AG04449 (cell line): ENCODE results near the gene BCL11A.

Experiments
- CTCF ChIA-PET: fragments of 350-600 bp; formaldehyde crosslinking; extraction: SDS; loops from one replicate; lab custom pipeline; 2021; ENCODE audit warnings: antibody characterized with exemption; lab: Yijun Ruan, JAX
- POLR2A ChIA-PET: fragments of 400-600, 350-600 bp; formaldehyde crosslinking; extraction: SDS; loops from one replicate; lab custom pipeline; 2020; ENCODE audit warnings: antibody characterized with exemption, inconsistent platforms; lab: Yijun Ruan, JAX
- DNase-seq: peaks from one replicate; pipeline ENCODE4 v3.0.0-alpha.2; 2010; ENCODE audit warnings: low read depth, low spot score
- H3K4me3 ChIP-seq: 2 replicates; pipeline ENCODE4 v1.5.1; 2011; ENCODE audit warnings: low read depth, mild to moderate bottlenecking, control low read depth, low read length
- CTCF ChIP-seq: IDR thresholded peaks from one replicate; pipeline ENCODE4 v1.5.1; 2011; ENCODE audit warnings: mild to moderate bottlenecking, moderate library complexity, low read length, control low read depth, inconsistent platforms; ENCODE audit not compliant: insufficient read depth; ENCODE audit errors: missing control alignments

BCL11A gene

GRCh38 chr2:60410456-60411146 lies 142.9 kb downstream of the BCL11A start:
- POLR2A ChIA-PET, result no interaction called here
- CTCF ChIA-PET, result no interaction called here
- TF ChIP-seq CTCF, result no peak
- DNase-seq, result no peak
- H3K4me3 ChIP-seq, result no peak overlapping the region

GRCh38 chr2:60409531-60409871 lies 144.0 kb downstream of the BCL11A start:
- TF ChIP-seq CTCF, result no peak
- DNase-seq, result no peak
- POLR2A ChIA-PET, result no interaction called here
- no peak overlapping the region for H3K4me3 ChIP-seq
- CTCF ChIA-PET, result no interaction called here

GRCh38 chr2:60408811-60409530 lies 144.5 kb downstream of the BCL11A start:
- no peak for TF ChIP-seq CTCF
- CTCF ChIA-PET, result no interaction called here
- DNase-seq, result no peak
- POLR2A ChIA-PET, result no interaction called here
- H3K4me3 ChIP-seq, result no peak overlapping the region

- DNase-seq, result peak; percentile 57
- ChIA-PET POLR2A (no interaction called here), CTCF (no interaction called here)
- no peak for TF ChIP-seq CTCF
- H3K4me3 ChIP-seq, result no peak overlapping the region
Measured at GRCh38 chr2:60408207-60408606, 145.2 kb downstream of the BCL11A start.

- POLR2A ChIA-PET, result interaction anchor here (1.2 kb wide), 1 partner anchor 21 kb away, joined by 4 read pairs; no protein-coding TSS in a partner anchor
- CTCF ChIA-PET, result interaction anchor here (1.3 kb wide), 1 partner anchor 174 kb away, joined by 5 read pairs; no protein-coding TSS in a partner anchor
- DNase-seq, result no peak
- no peak for TF ChIP-seq CTCF
- no peak overlapping the region for H3K4me3 ChIP-seq
Measured at GRCh38 chr2:60407398-60407797, 146.1 kb downstream of the BCL11A start.

DNA sequence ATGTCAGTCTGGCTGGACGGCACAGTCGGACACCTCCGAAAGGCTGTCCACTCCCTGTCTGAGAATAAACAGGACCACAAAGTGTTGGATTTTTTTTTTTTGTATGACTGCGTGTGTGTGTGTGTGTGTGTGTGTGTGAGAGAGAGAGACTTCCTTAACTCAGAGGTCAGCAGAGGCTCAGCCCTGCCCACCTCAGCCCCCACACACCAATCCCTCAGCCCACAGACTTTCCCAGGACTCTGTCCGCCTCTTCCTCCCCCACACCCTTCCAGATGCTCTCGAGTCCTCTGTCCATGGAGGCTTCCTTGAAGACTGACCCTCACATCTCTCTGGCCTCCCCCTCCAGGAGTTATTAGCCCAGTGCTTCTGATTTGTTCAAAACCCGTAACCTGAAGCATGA lies 147.3 kb downstream of the BCL11A start:
- POLR2A ChIA-PET, result no interaction called here
- no peak for DNase-seq
- CTCF ChIA-PET, result interaction anchor here (1.3 to 1.5 kb wide), 2 partner anchors 36 to 176 kb away, joined by 4 to 5 read pairs; no protein-coding TSS in a partner anchor
- TF ChIP-seq CTCF, result no peak
- H3K4me3 ChIP-seq, result no peak overlapping the region
